GM23338 (cell line): Measurements from ENCODE around the gene EMC10. TPM values are rescaled to one million over a fixed set of nuclear protein-coding genes. Genes with fewer than 3 reads are reported as not detected.

ENCODE experiments used
- ATAC-seq: fragments of 200-7000 bp; cut with Tn5 transposase; 3 replicates; pipeline ENCODE4 v1.9.1; 2020
- DNase-seq: peaks from one replicate; pipeline ENCODE4 v3.0.0-alpha.2; 2015; ENCODE audit warnings: low spot score
- H2AFZ ChIP-seq: fragments of 200-600 bp; sonication (generic); 2 replicates; pipeline ENCODE4 v1.8.0; 2016; ENCODE audit warnings: antibody characterized with exemption, mild to moderate bottlenecking, moderate library complexity
- H3F3A ChIP-seq: fragments of 200-600 bp; sonication (generic); replicated peaks from 2 replicates; pipeline ENCODE4 v1.8.0; 2017; ENCODE audit warnings: antibody characterized with exemption, mixed run types, low read depth
- H3K27ac ChIP-seq: fragments of 200-600 bp; sonication (generic); 2 replicates; pipeline ENCODE4 v1.6.1; 2016; ENCODE audit warnings: low read depth
- H3K27me3 ChIP-seq: fragments of 200-600 bp; sonication (generic); 2 replicates; pipeline ENCODE4 v1.8.0; 2016; ENCODE audit warnings: mild to moderate bottlenecking, mixed run types, moderate library complexity; ENCODE audit not compliant: insufficient read depth
- H3K36me3 ChIP-seq: fragments of 200-600 bp; sonication (generic); 2 replicates; pipeline ENCODE4 v1.8.0; 2016; ENCODE audit warnings: mild to moderate bottlenecking; ENCODE audit not compliant: insufficient read depth
- H3K4me1 ChIP-seq: fragments of 200-600 bp; sonication (generic); 2 replicates; pipeline ENCODE4 v1.8.0; 2016; ENCODE audit warnings: mild to moderate bottlenecking, moderate library complexity; ENCODE audit not compliant: insufficient read depth
- H3K4me2 ChIP-seq: fragments of 200-600 bp; sonication (generic); 2 replicates; pipeline ENCODE4 v1.7.1; 2017; ENCODE audit warnings: mixed run types
- H3K4me3 ChIP-seq: fragments of 200-600 bp; sonication (generic); 2 replicates; pipeline ENCODE4 v1.6.1; 2016; ENCODE audit warnings: mixed run types
- H3K79me2 ChIP-seq: fragments of 200-600 bp; sonication (generic); replicated peaks from 2 replicates; pipeline ENCODE4 v1.8.0; 2017; ENCODE audit warnings: mild to moderate bottlenecking; ENCODE audit not compliant: insufficient read depth
- H3K9me2 ChIP-seq: fragments of 200-600 bp; sonication (generic); 2 replicates; pipeline ENCODE4 v1.8.0; 2017; ENCODE audit not compliant: insufficient read depth
- H4K20me1 ChIP-seq: fragments of 200-600 bp; sonication (generic); replicated peaks from 2 replicates; pipeline ENCODE4 v1.8.0; 2017; ENCODE audit warnings: mild to moderate bottlenecking; ENCODE audit not compliant: insufficient read depth
- H3K27ac Mint-ChIP-seq: 2 replicates; pipeline ENCODE4 v1.8.0; 2020; ENCODE audit warnings: inconsistent platforms, mild to moderate bottlenecking, moderate library complexity, mixed read lengths
- H3K27me3 Mint-ChIP-seq: 3 replicates; pipeline ENCODE4 v1.8.0; 2022; ENCODE audit warnings: low read depth, mild to moderate bottlenecking, moderate library complexity, mixed read lengths, inconsistent platforms; ENCODE audit not compliant: insufficient read depth, poor library complexity
- H3K36me3 Mint-ChIP-seq: 3 replicates; pipeline ENCODE4 v1.8.0; 2021; ENCODE audit warnings: low read depth, mild to moderate bottlenecking, inconsistent platforms, moderate library complexity, mixed read lengths
- H3K4me1 Mint-ChIP-seq: 3 replicates; pipeline ENCODE4 v1.8.0; 2020; ENCODE audit warnings: mild to moderate bottlenecking, inconsistent platforms, mixed read lengths
- H3K4me3 Mint-ChIP-seq: 3 replicates; pipeline ENCODE4 v1.8.0; 2021; ENCODE audit warnings: moderate library complexity, mild to moderate bottlenecking, inconsistent platforms, mixed read lengths
- H3K9me3 Mint-ChIP-seq: 3 replicates; pipeline ENCODE4 v1.8.0; 2020; ENCODE audit warnings: moderate library complexity, mild to moderate bottlenecking, inconsistent platforms, mixed read lengths
- CREB1 ChIP-seq: fragments of 250-450 bp; sonication (Bioruptor Pico); IDR thresholded peaks from 2 replicates; pipeline ENCODE4 v1.5.0; 2020; ENCODE audit warnings: low read depth, mild to moderate bottlenecking, moderate library complexity
- CTCF ChIP-seq, 2 experiments: fragments of 200-600 bp in 1 of 2; sonication (generic) in 1 of 2; conservative IDR thresholded peaks; 2 replicates each; pipeline versions ENCODE4 v1.5.1 to v1.6.1; 2016 to 2017; ENCODE audit warnings: antibody characterized with exemption in 2 of 2, low read depth in 2 of 2, mild to moderate bottlenecking in 2 of 2, moderate library complexity in 1 of 2
- EZH2 ChIP-seq: fragments of 200-600 bp; sonication (generic); IDR thresholded peaks from one replicate; pipeline ENCODE4 v1.8.0; 2017; ENCODE audit warnings: antibody characterized with exemption, mild to moderate bottlenecking, low read depth; ENCODE audit not compliant: unreplicated experiment
- EZH2phosphoT487 ChIP-seq: fragments of 200-600 bp; sonication (generic); IDR thresholded peaks from one replicate; pipeline ENCODE4 v1.8.1; 2018; ENCODE audit warnings: antibody characterized with exemption; ENCODE audit not compliant: unreplicated experiment
- NANOG ChIP-seq: IDR thresholded peaks from 2 replicates; pipeline ENCODE4 v1.6.1; 2016; ENCODE audit warnings: antibody characterized with exemption, borderline replicate concordance
- POLR2AphosphoS5 ChIP-seq: IDR thresholded peaks from 2 replicates; pipeline ENCODE4 v1.6.1; 2016; ENCODE audit warnings: antibody characterized with exemption, low read depth
- REST ChIP-seq: IDR thresholded peaks from one replicate; pipeline ENCODE4 v1.6.1; 2018; ENCODE audit warnings: antibody characterized with exemption; ENCODE audit not compliant: unreplicated experiment
- ZNF114 ChIP-seq: fragments of 250-450 bp; sonication (Bioruptor Pico); IDR thresholded peaks from 2 replicates; pipeline ENCODE4 v1.5.0; 2020; ENCODE audit warnings: mild to moderate bottlenecking, moderate library complexity
- polyA plus RNA-seq: library from polyadenylated mRNA; unstranded; fragments of >200 nt; fragmentation: Nextera tagmentation; extraction: Ambion mirVana; gene quantifications from 2 replicates; pipeline ENCODE4 v1.2.1, GENCODE V29; 2016
- total RNA-seq: library from RNA; depleted of rRNA; stranded (reverse); fragments of >200 nt; shearing (Covaris generic); gene quantifications from 2 replicates; pipeline ENCODE4 v1.2.3, GENCODE V29; 2014

EMC10 gene
- total and polyA plus RNA-seq, 2 experiments from 2014 or later: 24.8 to 113 TPM

GRCh38 chr19:50444059-50444458 is 32.2 kb upstream of the EMC10 start (continued):
- TF ChIP-seq NANOG (no peak), EZH2 (no peak), EZH2phosphoT487 (no peak), ZNF114 (CRISPR knock-in tag) (no peak), REST (no peak)

- ATAC-seq (no peak), DNase-seq (no peak)
- Mint-ChIP-seq H3K9me3 (peaks cover 93% of the 10 kb centered on the region), H3K27ac (no peak overlapping the region), H3K27me3 (peaks cover 4% of the 10 kb centered on the region), H3K4me1 (no peaks in the 10 kb centered on the region), H3K36me3 (peaks cover 50% of the 10 kb centered on the region), H3K4me3 (no peak overlapping the region)
- no peaks in the 10 kb centered on the region for H3F3A ChIP-seq
- TF ChIP-seq POLR2AphosphoS5 (no peak), REST (no peak), ZNF114 (CRISPR knock-in tag) (no peak), CTCF (conservative IDR thresholded peaks at IDR 0.05; ENCODE audit: low read depth in 2 of 2) (no peak), NANOG (no peak), EZH2 (no peak), CREB1 (CRISPR knock-in tag) (no peak)
- H4K20me1 ChIP-seq: no peaks in the 10 kb centered on the region
- H3K36me3 ChIP-seq: no peaks in the 10 kb centered on the region
- no peak overlapping the region for H2AFZ ChIP-seq
- H3K4me1 ChIP-seq: peaks cover 6% of the 10 kb centered on the region; the same call in 1 of the 2 replicates
- H3K4me2 ChIP-seq: no peak overlapping the region
- no peak overlapping the region for H3K27ac ChIP-seq
- H3K9me2 ChIP-seq: no peaks in the 10 kb centered on the region
- no peak overlapping the region for H3K4me3 ChIP-seq
- H3K79me2 ChIP-seq: no peaks in the 10 kb centered on the region
- no peaks in the 10 kb centered on the region for H3K27me3 ChIP-seq
Measured at GRCh38 chr19:50447053-50447452, 29.3 kb upstream of the EMC10 start.
